ENCODE data around the gene EPDR1.

GRCh38 chr7:37956791-37957190 lies 36.4 kb downstream of the EPDR1 start:
- TF ChIP-seq POLR2A (IDR thresholded peaks at IDR 0.05) (no peak), POLR2AphosphoS5 (IDR thresholded peaks at IDR 0.05) (no peak), CTCF (IDR thresholded peaks at IDR 0.05) (no peak)
